Pancreas (tissue), 10 donors: Measurements from ENCODE around the gene MYADML2. TPM values are rescaled to one million over a fixed set of nuclear protein-coding genes. Genes with fewer than 3 reads are reported as not detected.

Experiments used
- ATAC-seq, 4 donors: fragments of 200-7000 bp; cut with Tn5 transposase; one replicate each; pipeline versions ENCODE4 v1.8.0 to v1.9.1; 2020; ENCODE audit warnings: mild to moderate bottlenecking in 4 of 4, moderate library complexity in 4 of 4
- DNase-seq, 6 donors: peaks; one replicate each; pipeline ENCODE4 v3.0.0-alpha.2; 2020
- FAIRE-seq: peaks from 2 replicates; lab custom pipeline; 2012; peaks lifted over from hg19 to GRCh38; lab: Jason Lieb, UNC
- H3K27ac ChIP-seq, 4 donors: fragments of 200-600 bp; sonication (generic); 1 replicate in 3 of 4; 2 replicates in 1 of 4; pipeline versions ENCODE4 v1.5.0 to v1.8.0; 2020
- H3K27me3 ChIP-seq, 4 donors: fragments of 200-600 bp; one replicate each; pipeline ENCODE4 v1.8.0; 2021
- H3K36me3 ChIP-seq, 3 donors: fragments of 200-600 bp; sonication (generic) in 1 of 3; one replicate each; pipeline versions ENCODE4 v1.5.0 to v1.8.0; 2020 to 2021
- H3K4me1 ChIP-seq, 3 donors: fragments of 200-600 bp; one replicate each; pipeline ENCODE4 v1.8.0; 2021
- H3K4me3 ChIP-seq, 4 donors: fragments of 200-600 bp; sonication (generic) in 2 of 4; one replicate each; pipeline versions ENCODE4 v1.5.0 to v1.8.0; 2020 to 2021
- H3K9me3 ChIP-seq, 4 donors: fragments of 200-600 bp; one replicate each; pipeline ENCODE4 v1.8.0; 2021
- WGBS, 2 donors: extraction: QIAGEN DNeasy Blood & Tissue Kit; methylation state at CpG; one replicate each; pipeline ENCODE4 v1.1.7; 2013; 5-methylcytosine and 5-hydroxymethylcytosine counted together
- intact Hi-C, 3 donors: fragments of 100-400 bp; cut with DNase I; formaldehyde crosslinking; loops; one replicate each; pipeline versions ENCODE4 v1.11.1 to v1.14.2; 2022
- polyA plus RNA-seq, 2 donors: library from polyadenylated mRNA; stranded (reverse); fragments of 200-250 nt; gene quantifications; one replicate each; pipeline ENCODE4 v1.2.3, GENCODE V29; 2013
- total RNA-seq, 6 donors: library from RNA; stranded (reverse); fragmentation: NEBNext Ultra II Directional in 4 of 6; extraction: Animal tissue kit (Norgen Biotek cat#: 25700) in 4 of 6; gene quantifications; one replicate each; pipeline versions ENCODE4 v1.2.1 to v1.2.4, GENCODE V29; 2021 to 2023
- TF ChIP-seq, protein P1 (sequence below), 4 donors: fragments of 200-600 bp; sonication (generic) in 3 of 4; IDR thresholded peaks; one replicate each; pipeline versions ENCODE4 v1.5.0 to v1.8.0; 2021; ENCODE audit warnings: antibody characterized with exemption in 4 of 4
- donor health status: healthy with polysubstance abuse.
- donor health status: DM: no; HTN: no; CAD: no; lungs with moderate emphysema.
- donor health status: DM: no; HTN: no; CAD: no.
- donor health status: control.
- donor health status: control.
- donor health status: Bipolar disorder and iron deficiency.
- donor health status: DM: yes; HTN: yes; CAD: no.
- donor health status: DM: no; HTN: no; CAD: no.
- donor health status: DM: no; HTN: no; CAD: no.
- donor health status: DM: yes; HTN: yes; CAD: no.

The MYADML2 gene
- total and polyA plus RNA-seq, 8 donors: not detected

DNA sequence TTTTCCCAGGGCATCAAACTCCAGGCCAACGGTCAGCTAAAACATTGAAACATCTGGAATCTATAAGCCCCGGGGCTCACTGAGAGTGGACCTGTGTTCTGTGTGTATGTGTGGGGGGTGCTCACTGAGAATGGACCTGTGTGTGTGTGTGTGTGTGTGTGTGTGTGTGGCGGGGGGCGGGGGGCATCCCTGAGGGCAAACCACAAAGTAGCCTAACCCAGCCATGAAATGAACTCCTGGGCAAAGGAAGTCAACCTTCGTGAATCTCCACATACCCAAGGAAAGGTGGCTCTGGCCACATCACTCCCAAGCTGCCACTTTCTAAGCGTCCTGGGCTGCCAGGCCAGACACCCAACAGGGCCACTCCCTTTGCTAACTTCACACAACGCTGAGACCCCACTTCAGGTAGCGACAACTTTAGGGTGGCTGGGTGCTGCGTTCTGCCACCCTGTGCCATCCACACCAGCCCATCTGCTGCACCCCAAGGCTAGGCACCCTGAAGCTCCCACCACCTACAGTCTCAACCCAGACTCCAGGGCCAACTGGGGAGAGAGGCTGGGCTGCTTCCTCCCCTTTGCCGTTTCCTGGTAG, 21.1 kb downstream of the MYADML2 start:
- WGBS, 2 donors: 46 to 47% methylated on average over 10 of the region's 10 CpGs

DNA sequence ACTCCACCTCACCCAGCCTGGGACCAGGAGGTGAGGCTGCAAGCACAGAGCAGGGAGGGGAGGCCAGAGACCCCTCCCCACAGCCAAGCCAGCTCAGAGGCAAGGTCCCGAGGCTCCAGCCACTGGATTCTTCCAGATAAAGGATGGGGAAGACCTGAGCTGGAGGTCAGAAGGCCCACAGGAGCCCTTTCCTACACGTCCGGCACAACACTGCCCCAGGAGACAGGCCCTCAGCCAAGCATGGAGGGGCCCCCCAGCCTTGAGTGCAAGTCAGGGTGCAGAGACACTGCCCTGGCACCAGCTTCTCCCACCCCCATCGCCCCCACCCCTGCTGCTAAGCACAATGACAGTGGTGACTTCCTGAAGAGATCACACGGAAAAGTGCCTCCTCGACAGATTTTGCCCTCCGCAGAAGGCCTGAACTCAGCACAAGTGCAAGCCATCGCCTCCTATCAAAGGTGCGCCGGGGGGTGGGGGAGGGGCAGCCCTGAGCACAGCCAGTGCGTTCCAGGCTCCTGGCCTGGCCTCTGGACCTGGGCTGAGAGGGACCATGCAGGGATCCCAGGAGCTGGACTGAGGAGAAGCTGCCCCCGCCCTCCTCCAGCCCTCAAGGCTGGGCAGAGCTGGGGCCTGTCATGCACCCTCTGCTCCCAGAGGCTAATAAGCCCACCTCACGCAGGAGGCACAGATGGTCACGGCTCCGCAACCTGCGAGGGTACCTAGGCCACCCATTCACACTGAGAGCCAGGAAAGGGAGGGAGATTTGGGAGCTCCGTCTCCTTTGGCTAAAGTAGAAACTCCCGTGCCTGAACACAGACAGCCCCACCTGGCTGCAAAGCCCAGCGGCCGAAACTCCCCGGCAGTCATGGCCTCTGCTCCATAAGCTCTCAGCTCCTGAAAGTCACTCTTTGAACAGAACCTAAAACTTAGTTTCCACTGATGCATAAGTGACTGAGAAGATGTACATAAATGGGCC, 22.2 kb downstream of the MYADML2 start:
- Histone ChIP-seq H3K27me3 (no peaks in the 10 kb centered on the region), H3K27ac (no peak overlapping the region), H3K4me3 (peak overlapping the region in 1 of 4 donors; percentile 7), H3K9me3 (no peaks in the 10 kb centered on the region), H3K36me3 (peaks cover 0 to 6% (median 0%) of the 10 kb centered on the region in 3 donors), H3K4me1 (peaks cover 14 to 35% (median 20%) of the 10 kb centered on the region in 3 donors)
- ATAC-seq (no peak), FAIRE-seq (no peak), DNase-seq (peak in 2 of 6 donors; percentile 47 to 63)
- intact Hi-C loops: no loop called here
- TF ChIP-seq, protein P1, sequence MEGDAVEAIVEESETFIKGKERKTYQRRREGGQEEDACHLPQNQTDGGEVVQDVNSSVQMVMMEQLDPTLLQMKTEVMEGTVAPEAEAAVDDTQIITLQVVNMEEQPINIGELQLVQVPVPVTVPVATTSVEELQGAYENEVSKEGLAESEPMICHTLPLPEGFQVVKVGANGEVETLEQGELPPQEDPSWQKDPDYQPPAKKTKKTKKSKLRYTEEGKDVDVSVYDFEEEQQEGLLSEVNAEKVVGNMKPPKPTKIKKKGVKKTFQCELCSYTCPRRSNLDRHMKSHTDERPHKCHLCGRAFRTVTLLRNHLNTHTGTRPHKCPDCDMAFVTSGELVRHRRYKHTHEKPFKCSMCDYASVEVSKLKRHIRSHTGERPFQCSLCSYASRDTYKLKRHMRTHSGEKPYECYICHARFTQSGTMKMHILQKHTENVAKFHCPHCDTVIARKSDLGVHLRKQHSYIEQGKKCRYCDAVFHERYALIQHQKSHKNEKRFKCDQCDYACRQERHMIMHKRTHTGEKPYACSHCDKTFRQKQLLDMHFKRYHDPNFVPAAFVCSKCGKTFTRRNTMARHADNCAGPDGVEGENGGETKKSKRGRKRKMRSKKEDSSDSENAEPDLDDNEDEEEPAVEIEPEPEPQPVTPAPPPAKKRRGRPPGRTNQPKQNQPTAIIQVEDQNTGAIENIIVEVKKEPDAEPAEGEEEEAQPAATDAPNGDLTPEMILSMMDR (IDR thresholded peaks at IDR 0.05): no peak
- WGBS, 2 donors: 63 to 69% methylated on average over 20 to 21 of the region's 21 CpGs

More for the DNA sequence above, 21.1 kb downstream of the MYADML2 start:
- Histone ChIP-seq H3K36me3 (peaks cover 0 to 6% (median 0%) of the 10 kb centered on the region in 3 donors), H3K9me3 (no peaks in the 10 kb centered on the region), H3K4me3 (peak overlapping the region in 3 of 4 donors; percentile 89 to 93 (median 91)), H3K27ac (peak overlapping the region; percentile 83 to 96 (median 92)), H3K27me3 (no peaks in the 10 kb centered on the region), H3K4me1 (peaks cover 14 to 35% (median 20%) of the 10 kb centered on the region in 3 donors)
- intact Hi-C loops: no loop called here
- FAIRE-seq (no peak), ATAC-seq (no peak), DNase-seq (no peak)
- TF ChIP-seq, protein P1 (IDR thresholded peaks at IDR 0.05): no peak

DNA sequence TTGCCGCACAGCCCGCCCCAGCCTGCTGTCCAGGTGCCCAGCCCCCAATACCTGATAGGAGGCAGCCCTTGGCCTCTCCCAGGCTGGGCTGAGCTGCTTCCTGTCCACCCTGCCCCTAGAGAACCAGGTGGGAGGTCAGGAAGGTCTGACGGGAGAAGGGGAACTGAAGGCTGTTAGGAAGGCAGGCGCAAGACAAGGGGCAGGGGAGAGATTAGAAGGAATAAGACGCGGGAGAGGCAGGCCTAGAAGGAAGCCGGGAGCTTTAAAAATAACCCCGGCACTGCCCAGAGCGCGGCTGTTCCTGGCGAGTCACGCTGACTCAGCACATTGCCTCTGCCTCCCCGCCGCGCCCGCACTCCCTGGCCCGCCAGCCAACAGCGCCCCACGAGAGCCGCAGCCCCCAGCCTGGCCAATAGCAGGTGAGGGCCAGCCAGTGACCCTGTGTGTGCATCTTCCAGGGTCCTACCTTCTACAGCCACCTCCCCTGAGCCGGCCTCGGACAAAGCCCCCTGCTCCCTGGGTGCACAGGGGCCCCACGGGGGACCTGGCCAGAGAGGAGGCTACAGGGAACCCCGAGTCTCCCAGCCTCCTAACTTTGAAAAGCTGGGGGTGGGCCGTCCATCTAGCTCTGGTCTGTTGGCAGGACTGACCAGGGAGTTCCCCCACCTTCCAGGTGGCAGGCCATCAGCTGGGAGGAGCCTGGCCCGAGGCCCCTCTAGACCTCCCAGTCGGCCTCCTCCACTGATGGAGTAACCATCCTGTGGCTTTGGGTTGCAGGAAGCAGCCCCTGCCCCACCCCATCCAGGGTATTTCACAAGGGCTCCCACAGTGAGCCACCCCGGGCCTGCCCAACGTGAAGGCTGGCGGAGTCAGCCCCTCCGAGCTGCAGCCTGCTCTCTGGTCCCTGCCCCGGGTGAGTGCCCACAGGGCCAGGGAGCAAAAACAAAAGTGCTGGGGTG, 23.5 kb downstream of the MYADML2 start:
- Histone ChIP-seq H3K4me1 (peaks cover 14 to 35% (median 20%) of the 10 kb centered on the region in 3 donors), H3K27ac (peak overlapping the region in 1 of 4 donors; percentile 41)

More for the DNA sequence above, 23.5 kb downstream of the MYADML2 start:
- TF ChIP-seq, protein P1 (IDR thresholded peaks at IDR 0.05): no peak
- H3K9me3 ChIP-seq: no peaks in the 10 kb centered on the region
- peak overlapping the region in 1 of 4 donors; percentile 33 for H3K4me3 ChIP-seq
- H3K36me3 ChIP-seq: peaks cover 0 to 6% (median 0%) of the 10 kb centered on the region in 3 donors
- FAIRE-seq: no peak
- no peaks in the 10 kb centered on the region for H3K27me3 ChIP-seq
- WGBS, 2 donors: 35 to 38% methylated on average over 26 to 32 of the region's 32 CpGs
- intact Hi-C loops: no loop called here
- peak in 4 of 6 donors; percentile 49 to 84 (median 74) for DNase-seq
- peak in 3 of 4 donors; percentile 7 to 43 (median 24) for ATAC-seq
